Measurements from ENCODE around the gene NLGN1. TPM values are rescaled to one million over a fixed set of nuclear protein-coding genes. Genes with fewer than 3 reads are reported as not detected.

Gene NLGN1
- total RNA-seq, 2 donors from 2014 or later, result 0.98 to 2.0 TPM

DNA sequence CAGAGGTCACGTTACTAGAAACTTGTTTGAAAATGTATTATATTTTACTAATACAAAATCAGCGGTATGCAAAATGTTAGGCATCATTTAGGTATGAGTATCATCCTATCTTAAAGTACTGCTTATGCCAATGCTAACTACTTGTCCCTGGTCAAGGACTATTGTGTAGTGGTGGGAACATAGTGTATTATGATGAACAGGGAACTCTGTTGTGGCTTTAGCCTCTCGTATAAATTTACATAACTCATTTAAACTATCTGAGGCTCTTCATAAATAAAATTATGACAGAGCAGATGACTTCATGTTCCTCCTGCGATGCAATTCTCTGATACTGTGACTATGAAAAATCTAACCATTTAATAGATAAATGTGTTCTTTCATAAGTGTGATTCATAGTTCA is 451.9 kb downstream of the NLGN1 start:
- ATAC-seq (no peak), DNase-seq (no peak)
- intact Hi-C loops (cut with DNase I, micrococcal nuclease), result no loop called here

DNA sequence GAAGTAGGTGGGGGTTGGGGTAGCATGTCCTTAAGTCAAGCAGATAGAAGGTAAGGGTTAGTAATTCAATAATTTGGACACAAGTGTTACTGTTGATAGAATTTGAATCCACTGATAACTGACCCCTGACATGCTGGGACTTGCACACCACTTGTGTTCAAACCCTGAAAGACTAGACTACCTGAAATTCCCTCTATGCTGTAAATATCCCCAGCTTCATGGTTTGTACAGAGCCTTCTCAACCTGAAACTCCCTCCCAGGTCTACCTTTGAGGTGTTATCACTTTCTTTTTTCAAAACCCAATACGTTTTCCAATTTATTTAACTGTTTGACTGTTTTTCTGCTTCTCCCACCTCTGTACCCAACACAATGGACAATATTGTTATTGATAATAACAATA is 459.6 kb downstream of the NLGN1 start:
- ATAC-seq (no peak), DNase-seq (no peak)
- intact Hi-C loops (cut with DNase I, micrococcal nuclease), result no loop called here

DNA sequence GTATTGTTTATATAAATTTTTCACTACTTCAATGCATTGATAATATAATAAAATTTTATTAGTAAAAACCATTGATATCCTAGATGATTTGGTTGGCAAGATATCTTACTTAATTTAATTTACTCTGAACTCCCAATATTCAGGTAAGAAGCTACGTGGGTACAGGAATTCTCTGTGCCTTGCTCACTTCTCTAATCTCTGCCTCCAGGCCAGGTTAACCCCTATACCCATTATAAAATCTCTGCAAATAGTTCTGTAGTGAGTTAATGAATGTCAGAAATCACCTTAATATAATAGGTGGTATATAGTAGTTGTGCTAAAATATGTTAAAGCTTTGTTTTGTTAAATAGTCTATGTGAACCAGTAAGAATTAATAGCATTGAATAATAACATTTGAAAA is 465.2 kb downstream of the NLGN1 start:
- intact Hi-C loops (cut with DNase I, micrococcal nuclease), result no loop called here
- ATAC-seq (no peak), DNase-seq (no peak)

DNA sequence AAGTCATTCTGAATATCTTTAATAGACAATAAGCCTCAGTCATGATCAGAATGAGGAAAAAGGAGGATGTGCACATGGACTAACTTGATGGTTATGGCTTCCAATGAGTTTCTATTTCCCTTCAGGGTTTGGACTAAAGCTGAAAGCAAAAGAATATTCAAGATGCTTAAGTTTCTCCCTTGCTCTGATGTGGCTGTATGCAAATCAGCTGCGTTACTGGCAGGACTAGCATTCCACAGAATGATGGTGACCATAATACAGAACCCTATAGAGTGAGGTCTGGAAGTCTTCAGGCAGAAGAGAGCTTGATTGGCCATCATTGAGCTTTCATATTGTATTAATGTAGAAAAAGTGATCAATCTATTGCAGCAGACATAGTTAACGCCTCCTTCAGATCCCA is 466.0 kb downstream of the NLGN1 start:
- no peak for ATAC-seq
- DNase-seq, result no peak
- intact Hi-C loops (cut with DNase I, micrococcal nuclease), result no loop called here

DNA sequence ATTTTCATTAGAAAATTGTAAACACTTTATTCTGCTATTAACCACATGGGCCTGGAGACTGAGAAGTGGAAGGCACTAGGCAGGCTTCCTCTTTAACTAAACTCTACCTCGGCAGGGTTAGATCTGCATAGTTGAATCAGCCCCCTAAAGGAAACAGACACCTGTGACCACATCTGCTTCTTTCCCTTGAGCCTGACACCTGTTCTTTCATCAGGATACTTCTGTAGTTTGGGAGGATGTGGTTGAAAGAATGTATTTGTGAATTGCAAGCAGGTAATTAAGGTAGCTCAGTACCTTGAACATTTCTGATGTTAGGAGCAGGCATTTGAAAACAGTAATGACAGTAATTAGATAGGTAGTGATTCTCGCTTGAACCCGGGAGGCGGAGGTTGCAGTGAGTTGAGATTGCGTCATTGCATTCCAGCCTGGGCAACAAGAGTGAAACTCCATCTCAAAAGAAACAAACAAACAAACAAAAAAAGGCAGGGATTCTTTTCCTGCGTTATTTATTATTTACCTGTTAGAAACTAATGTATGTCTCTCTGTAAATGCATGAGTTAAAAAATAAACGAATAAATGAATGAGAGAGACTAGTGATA is 468.5 kb downstream of the NLGN1 start:
- intact Hi-C loops (cut with DNase I, micrococcal nuclease), result no loop called here
- DNase-seq (no peak), ATAC-seq (no peak)

DNA sequence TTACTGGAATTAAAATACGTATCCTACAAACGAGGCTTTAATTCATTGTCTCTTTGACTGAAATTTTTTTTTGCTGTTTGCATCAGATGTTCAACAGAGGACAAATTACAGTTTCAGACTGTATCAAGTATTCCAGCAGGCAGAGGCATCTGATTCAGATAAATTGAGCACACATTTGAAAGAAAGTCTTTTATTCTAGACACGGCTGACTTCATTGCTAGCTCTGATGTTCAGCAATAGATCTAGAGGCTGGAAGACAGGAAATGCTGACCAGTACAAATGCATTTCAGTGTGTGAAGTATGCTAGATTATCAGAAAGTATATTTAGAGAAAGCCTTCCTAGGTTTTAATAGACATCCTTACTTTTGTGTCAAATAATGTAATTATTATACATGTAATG is 472.2 kb downstream of the NLGN1 start:
- no peak for DNase-seq
- ATAC-seq, result no peak
- intact Hi-C loops (cut with DNase I, micrococcal nuclease), result no loop called here

DNA sequence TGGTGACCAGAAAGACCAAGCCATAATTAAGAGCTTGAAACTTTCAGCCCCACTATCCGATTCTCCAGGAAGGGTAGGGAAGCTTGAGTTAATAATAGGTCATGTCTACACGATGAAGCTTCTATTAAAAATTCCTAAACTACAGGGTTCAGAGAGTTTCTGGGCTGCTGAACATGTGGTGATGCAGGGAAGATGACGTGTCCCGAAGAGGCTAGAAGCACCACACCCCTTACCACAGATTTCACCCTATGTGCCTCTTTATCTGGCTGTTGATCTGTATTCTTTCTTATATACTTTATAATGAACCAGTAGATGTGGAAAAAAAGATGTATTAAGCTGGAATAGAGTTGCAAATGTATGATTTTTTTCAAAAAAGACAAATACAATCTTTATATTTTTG is 473.4 kb downstream of the NLGN1 start:
- no peak for DNase-seq
- intact Hi-C loops (cut with DNase I, micrococcal nuclease), result no loop called here
- no peak for ATAC-seq

DNA sequence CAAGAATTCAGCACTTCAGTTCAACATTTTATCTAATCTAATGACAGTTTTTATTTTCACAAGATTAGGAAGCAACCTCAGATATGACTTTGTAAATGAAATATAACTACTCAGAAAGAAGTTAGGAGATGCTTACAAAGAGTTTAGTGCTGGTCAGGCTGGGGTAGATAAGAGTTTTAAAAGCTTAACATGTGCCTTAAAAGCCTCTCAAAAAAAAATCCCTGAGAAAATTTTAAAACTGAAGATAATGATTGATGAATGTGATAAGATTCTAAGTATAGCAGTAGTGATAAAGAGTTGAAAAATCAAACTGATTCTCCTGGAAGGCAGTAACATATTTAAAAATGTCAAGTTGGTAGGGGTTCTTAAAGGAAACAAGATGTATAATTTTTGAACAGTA is 478.2 kb downstream of the NLGN1 start:
- DNase-seq, result no peak
- intact Hi-C loops (cut with DNase I, micrococcal nuclease), result no loop called here
- ATAC-seq, result no peak

DNA sequence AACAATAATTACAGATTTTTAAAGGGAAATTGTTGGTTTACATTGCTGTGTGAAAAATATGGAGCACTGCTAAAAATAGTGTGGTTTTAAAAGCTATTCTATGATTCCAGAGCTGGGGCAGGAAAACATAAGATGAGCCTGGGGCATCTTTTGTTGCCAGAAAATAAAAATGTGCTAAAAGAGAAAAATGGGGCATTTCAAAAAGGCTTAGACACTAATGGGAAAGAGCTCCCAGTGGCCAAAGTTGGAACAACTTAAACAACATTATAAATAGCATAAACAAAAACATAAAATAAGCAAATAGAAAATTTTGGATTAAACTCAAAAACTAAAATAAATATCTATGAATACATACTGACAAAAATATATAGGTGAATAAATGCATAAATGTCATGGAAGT is 478.9 kb downstream of the NLGN1 start:
- intact Hi-C loops (cut with DNase I, micrococcal nuclease), result no loop called here
- no peak for DNase-seq
- no peak for ATAC-seq

DNA sequence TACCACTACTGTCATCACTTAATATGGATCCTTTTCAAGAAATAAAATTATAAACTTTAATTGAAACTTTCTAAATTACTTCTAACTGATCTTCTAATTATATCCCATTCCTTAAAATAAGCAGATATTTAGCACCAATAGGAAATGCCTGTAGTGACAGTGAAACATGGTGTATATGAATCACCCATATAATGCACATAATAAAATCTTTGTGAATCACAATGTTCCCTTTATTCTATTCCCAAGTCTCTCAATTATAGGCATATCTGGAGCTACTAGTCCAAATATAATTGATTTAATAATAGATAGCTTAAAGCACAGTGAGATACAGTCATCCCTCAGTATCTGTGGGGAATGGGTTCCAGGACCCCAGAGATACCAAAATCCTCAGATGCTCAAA is 490.3 kb downstream of the NLGN1 start:
- no peak for DNase-seq
- no peak for ATAC-seq

DNA sequence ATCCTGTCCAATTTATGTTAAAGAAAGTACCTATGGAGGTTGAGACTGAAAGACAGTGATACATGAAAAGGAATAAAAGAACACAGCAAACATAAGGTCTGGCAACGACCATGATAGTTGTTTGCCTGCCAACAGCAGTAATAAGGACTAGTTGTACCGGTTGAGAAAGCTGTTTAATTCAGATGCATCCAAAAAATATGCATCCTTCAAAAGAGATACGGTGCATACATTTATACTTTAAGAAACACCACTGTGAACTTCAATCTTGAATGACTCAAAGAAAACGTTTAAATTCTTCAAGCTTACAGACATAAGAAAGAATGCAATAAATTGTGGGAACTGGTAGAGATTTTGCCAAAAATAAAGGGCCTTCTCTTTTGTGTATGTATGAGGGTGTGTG is 492.1 kb downstream of the NLGN1 start:
- intact Hi-C loops (cut with DNase I, micrococcal nuclease), result no loop called here
- ATAC-seq (no peak), DNase-seq (no peak)

More for the DNA sequence above, 490.3 kb downstream of the NLGN1 start:
- intact Hi-C loops (cut with DNase I, micrococcal nuclease), result no loop called here

DNA sequence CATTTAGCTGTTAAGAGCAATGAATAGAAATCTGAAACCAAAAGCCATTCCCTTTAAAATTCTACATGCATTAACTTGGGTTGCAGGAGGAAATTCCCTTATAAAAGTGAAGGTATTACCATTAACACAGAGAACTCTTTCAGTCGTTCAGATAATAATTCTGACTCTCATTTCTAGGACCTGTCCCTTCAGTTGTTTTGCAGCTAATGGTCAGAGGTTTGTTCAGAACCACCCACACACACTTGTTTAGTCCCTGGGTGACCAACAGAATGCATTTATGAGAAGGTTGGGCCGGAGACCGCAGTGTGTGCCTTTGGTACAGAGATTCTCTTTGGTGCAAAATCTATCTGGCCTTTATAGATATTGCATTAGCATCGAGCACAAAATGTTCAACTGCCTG is 492.5 kb downstream of the NLGN1 start:
- intact Hi-C loops (cut with DNase I, micrococcal nuclease), result no loop called here
- DNase-seq, result no peak
- ATAC-seq, result no peak

DNA sequence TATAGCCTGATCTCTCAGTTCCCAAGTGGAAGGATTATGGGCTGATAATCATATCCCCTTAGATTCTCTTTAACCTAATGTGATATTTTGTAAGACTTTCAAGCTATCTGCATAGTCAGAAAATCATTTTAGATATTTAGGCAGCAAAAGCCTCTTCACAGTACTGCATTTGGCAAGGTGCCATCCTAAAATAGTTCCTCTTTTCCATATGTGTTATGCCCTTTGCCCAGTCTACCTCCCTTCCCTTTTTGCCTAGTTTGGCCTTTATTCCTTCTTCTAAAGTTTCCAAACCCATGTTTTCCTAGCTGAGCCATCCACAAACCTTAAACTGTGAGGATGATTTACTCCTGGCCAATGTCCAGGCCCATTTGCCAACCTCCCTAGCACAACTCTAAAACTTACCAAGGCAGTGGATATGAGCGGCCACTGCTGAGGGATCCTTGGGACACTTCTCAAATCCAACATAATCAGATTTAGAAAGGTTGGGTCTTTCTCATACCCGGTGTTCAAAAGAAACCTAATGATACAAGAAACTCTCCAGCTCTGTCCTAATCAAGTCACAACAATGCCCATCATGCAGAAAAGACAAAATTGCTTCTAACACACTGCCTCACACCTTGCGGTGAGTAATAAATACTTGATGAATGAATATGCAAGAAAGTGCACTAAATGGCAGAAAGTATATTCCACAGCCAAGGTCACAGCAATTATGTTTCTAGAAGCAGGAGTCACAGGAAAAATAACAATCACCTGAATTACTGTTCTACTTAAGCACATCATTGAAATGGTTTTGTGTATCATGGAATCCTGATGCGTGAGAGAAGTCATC is 493.9 kb downstream of the NLGN1 start:
- no peak for DNase-seq
- ATAC-seq, result no peak

DNA sequence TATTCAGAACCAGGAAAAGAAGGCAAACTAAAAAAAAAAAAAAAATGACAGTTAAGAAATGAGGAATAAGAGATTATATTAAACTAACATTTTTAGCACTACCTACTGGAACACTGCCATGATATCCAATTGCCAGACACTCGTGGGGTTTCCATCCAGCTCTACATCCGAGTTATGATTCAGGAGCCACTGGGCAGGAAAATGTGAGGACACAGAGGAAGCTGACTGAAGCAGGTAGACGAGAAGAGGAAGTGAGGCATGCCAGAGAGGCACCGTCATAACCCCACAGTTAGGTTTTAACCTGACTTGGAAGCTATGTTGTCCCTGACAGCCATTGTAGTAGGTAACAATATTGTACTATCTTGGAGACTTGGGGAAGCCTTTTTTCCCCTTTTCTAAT is 495.0 kb downstream of the NLGN1 start:
- ATAC-seq, result no peak
- intact Hi-C loops (cut with DNase I, micrococcal nuclease), result no loop called here
- DNase-seq, result no peak

More for the DNA sequence above, 493.9 kb downstream of the NLGN1 start:
- intact Hi-C loops (cut with DNase I, micrococcal nuclease), result no loop called here

DNA sequence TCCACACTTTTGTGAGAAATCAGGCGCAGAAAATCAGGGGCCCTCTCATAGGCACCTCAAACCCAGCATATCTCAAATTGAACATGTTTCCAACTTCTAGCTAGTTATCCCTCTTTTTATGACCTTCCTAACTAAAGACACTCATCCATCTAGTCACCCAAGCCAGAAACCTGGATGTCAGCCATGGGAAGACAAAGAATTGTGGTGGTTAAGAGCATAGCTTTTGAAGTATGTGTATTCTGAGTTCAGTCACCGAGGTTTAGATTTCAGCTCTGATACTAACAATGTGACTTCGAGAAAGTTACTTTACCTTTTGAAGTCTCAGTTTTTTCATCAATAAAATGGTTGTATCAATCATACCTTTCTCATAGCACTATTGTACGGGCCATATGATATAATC is 495.5 kb downstream of the NLGN1 start:
- intact Hi-C loops (cut with DNase I, micrococcal nuclease), result no loop called here
- no peak for DNase-seq
- no peak for ATAC-seq

DNA sequence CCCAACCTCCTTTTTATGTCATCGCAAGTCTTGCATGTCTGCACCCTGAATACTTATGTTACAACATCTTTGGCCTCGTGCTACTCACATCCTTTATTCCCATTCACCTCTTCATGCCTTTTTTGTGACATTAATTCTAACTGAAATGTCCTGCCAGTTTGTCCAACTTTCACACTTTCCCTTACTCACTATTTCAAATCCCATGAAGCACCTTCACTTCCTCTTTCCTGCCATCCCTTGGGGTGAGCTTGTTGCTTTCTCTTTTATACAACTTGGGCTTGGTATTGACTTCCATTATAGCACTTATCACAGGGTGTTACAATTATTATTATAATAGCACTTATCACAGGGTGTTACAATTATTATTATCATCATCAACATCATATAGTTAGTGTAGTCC is 496.3 kb downstream of the NLGN1 start:
- ATAC-seq (no peak), DNase-seq (no peak)
- intact Hi-C loops (cut with DNase I, micrococcal nuclease), result no loop called here

DNA sequence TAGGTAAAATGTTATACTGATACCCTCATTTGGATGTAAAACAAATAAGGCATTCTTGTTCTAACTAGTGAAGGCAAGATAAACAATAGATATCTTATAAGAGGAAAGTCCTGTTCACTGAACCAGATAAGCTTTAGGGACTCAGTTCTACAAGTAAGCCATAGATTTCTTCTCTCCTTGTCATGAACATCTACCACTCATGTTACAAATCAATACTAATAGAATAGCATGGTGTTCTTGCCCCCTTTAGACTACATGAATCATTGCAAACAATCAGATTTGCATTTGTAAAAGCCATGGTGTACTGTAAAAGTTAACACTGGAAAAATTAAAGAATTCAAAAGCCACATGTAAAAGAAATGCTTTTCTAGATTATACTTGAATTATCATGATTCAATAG is 500.1 kb downstream of the NLGN1 start:
- DNase-seq, result no peak
- intact Hi-C loops (cut with DNase I, micrococcal nuclease), result no loop called here
- ATAC-seq, result no peak

DNA sequence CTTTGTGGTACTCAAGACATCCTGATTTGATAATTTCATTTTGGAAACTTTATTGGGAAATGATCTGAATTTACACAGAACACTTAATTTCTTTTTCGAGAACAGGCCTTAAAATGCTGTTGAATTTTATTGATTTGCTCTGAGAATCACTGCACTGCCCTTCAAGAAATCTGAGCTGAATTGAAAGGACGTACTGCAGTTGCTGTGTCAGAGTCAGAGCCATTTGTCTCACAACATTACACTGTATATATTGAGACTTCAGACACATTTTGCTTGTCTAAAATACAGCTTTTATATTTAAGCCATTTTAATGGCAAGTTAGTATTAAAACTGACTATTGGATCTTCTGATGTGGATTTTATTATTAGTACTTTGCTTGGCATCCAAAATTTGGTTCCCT is 504.1 kb downstream of the NLGN1 start:
- no peak for ATAC-seq
- DNase-seq, result no peak
- intact Hi-C loops (cut with DNase I, micrococcal nuclease), result no loop called here

DNA sequence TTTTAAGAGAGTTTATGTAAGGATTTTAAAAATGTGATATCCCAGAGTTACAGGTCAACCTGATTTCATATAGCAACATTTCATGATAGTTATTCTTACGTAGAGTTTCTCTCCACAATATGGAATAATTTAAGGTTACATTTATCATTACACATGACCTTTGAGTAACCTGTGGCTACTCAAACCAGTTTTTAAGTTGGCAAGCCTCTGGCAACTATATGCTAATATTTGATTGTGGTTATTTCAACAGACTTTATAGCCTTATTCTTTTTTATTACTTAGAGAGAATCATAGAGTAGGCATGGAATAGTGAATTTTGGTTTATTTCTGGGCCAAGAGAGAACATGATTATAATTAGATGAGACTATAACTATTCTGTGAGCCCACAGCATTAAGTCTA is 504.9 kb downstream of the NLGN1 start:
- intact Hi-C loops (cut with DNase I, micrococcal nuclease), result no loop called here
- no peak for ATAC-seq

DNA sequence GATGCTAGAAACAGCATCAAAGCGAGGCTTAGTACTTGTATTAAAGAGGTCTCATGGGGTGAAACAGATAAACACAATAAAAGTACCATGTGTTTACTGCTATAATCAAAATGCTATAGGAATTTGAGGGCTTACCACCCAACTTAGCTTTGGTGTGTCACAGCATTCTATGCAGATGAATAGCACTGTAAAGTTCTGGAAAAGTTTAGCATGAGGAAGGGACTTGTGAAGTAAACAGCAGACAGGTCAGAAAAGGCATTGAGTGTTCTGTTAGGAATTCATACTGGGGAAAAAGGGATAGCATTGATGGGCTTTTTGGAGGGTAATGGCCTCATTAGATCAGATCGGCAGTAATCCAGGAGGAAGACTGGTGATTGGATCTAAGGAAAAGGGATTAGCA is 505.3 kb downstream of the NLGN1 start:
- intact Hi-C loops (cut with DNase I, micrococcal nuclease), result no loop called here
- DNase-seq (no peak), ATAC-seq (no peak)

More for the DNA sequence above, 504.9 kb downstream of the NLGN1 start:
- DNase-seq, result no peak

DNA sequence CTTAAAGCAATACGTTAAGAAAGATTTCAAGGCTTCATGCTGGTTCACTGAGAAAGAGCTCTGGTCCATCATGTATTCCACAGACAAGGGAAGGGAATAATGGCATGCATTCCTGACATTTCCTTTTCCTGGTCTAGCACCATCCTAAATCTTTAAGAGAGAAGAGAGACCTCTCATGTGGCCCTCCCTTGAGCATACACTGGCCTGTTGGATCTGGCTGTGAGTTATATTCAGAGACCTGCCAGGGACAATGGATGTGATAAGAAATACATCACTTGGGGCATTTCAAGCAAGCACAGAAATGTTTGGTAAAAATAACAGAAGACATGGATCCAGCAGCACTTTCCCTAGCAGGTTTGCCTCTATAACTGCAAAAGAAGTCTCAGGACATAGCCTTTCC is 507.8 kb downstream of the NLGN1 start:
- DNase-seq, result no peak
- no peak for ATAC-seq
- intact Hi-C loops (cut with DNase I, micrococcal nuclease), result no loop called here

Data from left colon (tissue), 2 donors.